Keratinocyte (primary cell): ENCODE results near the gene POU6F2. TPM values are rescaled to one million over a fixed set of nuclear protein-coding genes. Genes with fewer than 3 reads are reported as not detected.

Source experiments
- DNase-seq: peaks from one replicate; pipeline ENCODE4 v3.0.0-alpha.2; 2011; ENCODE audit warnings: low read depth, missing footprints, low spot score
- FAIRE-seq: peaks from 2 replicates; lab custom pipeline; 2011; peaks lifted over from hg19 to GRCh38; lab: Jason Lieb, UNC
- H2AFZ ChIP-seq: 2 replicates; pipeline ENCODE4 v1.6.0; 2012; ENCODE audit warnings: low read length, control low read depth, inconsistent platforms; ENCODE audit not compliant: control insufficient read depth
- H3K27ac ChIP-seq: 2 replicates; pipeline ENCODE4 v1.5.1; 2011; ENCODE audit warnings: low read length; ENCODE audit not compliant: control insufficient read depth, insufficient read depth
- H3K27me3 ChIP-seq: 3 replicates; pipeline ENCODE4 v1.6.0; 2011; ENCODE audit warnings: low read length; ENCODE audit not compliant: control insufficient read depth, insufficient read depth; ENCODE audit errors: extremely low read depth
- H3K36me3 ChIP-seq, 2 experiments: 2 replicates in 1 of 2; 3 replicates in 1 of 2; pipeline ENCODE4 v1.5.1; 2011; ENCODE audit warnings: low read length in 2 of 2, mild to moderate bottlenecking in 1 of 2; ENCODE audit not compliant: control insufficient read depth in 2 of 2, insufficient read depth in 2 of 2; ENCODE audit errors: extremely low read depth in 1 of 2
- H3K4me1 ChIP-seq: 3 replicates; pipeline ENCODE4 v1.5.1; 2011; ENCODE audit warnings: low read length; ENCODE audit not compliant: control insufficient read depth, insufficient read depth; ENCODE audit errors: extremely low read depth
- H3K4me2 ChIP-seq: 3 replicates; pipeline ENCODE4 v1.6.0; 2011; ENCODE audit warnings: low read depth, low read length; ENCODE audit not compliant: control insufficient read depth, insufficient read depth; ENCODE audit errors: extremely low read depth
- H3K4me3 ChIP-seq, 3 experiments: fragments of 200-600 bp in 1 of 3; sonication (generic) in 1 of 3; 2 replicates in 2 of 3; 3 replicates in 1 of 3; pipeline ENCODE4 v1.5.1; 2011 to 2016; ENCODE audit warnings: low read length in 3 of 3, mild to moderate bottlenecking in 3 of 3, control low read depth in 2 of 3, inconsistent platforms in 1 of 3, low read depth in 1 of 3, mixed read lengths in 1 of 3, mixed run types in 1 of 3, moderate library complexity in 1 of 3; ENCODE audit not compliant: control insufficient read depth in 2 of 3, insufficient read depth in 2 of 3; ENCODE audit errors: extremely low read depth in 1 of 3
- H3K79me2 ChIP-seq: 2 replicates; pipeline ENCODE4 v1.6.0; 2012; ENCODE audit warnings: low read length; ENCODE audit not compliant: control insufficient read depth, insufficient read depth
- H3K9ac ChIP-seq: 3 replicates; pipeline ENCODE4 v1.6.0; 2011; ENCODE audit warnings: low read length; ENCODE audit not compliant: control insufficient read depth, insufficient read depth; ENCODE audit errors: extremely low read depth
- H3K9me1 ChIP-seq: 3 replicates; pipeline ENCODE4 v1.6.0; 2011; ENCODE audit warnings: low read length; ENCODE audit not compliant: control insufficient read depth, insufficient read depth; ENCODE audit errors: extremely low read depth
- H3K9me3 ChIP-seq: 2 replicates; pipeline ENCODE4 v1.5.1; 2012; ENCODE audit warnings: low read depth, low read length; ENCODE audit not compliant: control insufficient read depth
- H4K20me1 ChIP-seq: 3 replicates; pipeline ENCODE4 v1.6.0; 2011; ENCODE audit warnings: low read length; ENCODE audit not compliant: control insufficient read depth, insufficient read depth; ENCODE audit errors: extremely low read depth
- CTCF ChIP-seq, 3 experiments: IDR thresholded peaks in 1 of 3; conservative IDR thresholded peaks in 1 of 3; optimal IDR thresholded peaks in 1 of 3; 2 replicates in 2 of 3; 3 replicates in 1 of 3; pipeline versions ENCODE3 to v1.5.1; 2011; ENCODE audit warnings: low read length in 3 of 3, mild to moderate bottlenecking in 3 of 3, moderate library complexity in 2 of 3, control low read depth in 1 of 3, inconsistent platforms in 1 of 3; ENCODE audit not compliant: insufficient read depth in 2 of 3; ENCODE audit errors: extremely low read depth in 1 of 3
- EZH2 ChIP-seq: IDR thresholded peaks from one replicate; pipeline ENCODE4 v1.6.1; 2012; ENCODE audit warnings: inconsistent platforms, mild to moderate bottlenecking, low read length, moderate library complexity
- dilution Hi-C: fragments of 300-500 bp; cut with MboI; formaldehyde crosslinking; loops from one replicate; pipeline ENCODE4 v1.7.0; 2020; ENCODE audit warnings: low sequenced_read_pairs; ENCODE audit not compliant: extremely low pct_ligation_motif_present
- polyA plus RNA-seq, 5 experiments: library from polyadenylated mRNA; depleted of rRNA in 3 of 5; stranded (reverse) in 3 of 5; stranded (forward) in 1 of 5; unstranded in 1 of 5; fragments of >200 nt; gene quantifications; 1 replicate in 1 of 5; 2 replicates in 3 of 5; 3 replicates in 1 of 5; pipeline versions ENCODE4 v1.2.1 to v1.2.3, GENCODE V29; 2011 to 2012; ENCODE audit warnings: missing spikeins in 2 of 5, low read depth in 1 of 5, low replicate concordance in 1 of 5

POU6F2 gene
- polyA plus RNA-seq, 1 donor (not counting 4 experiments of a cell fraction or from before 2014, with no cell fraction given): not detected

- Histone ChIP-seq H3K27me3 (no peaks in the 10 kb centered on the region), H3K9me3 (no peaks in the 10 kb centered on the region), H4K20me1 (no peaks in the 10 kb centered on the region), H3K79me2 (no peaks in the 10 kb centered on the region), H3K36me3 (no peaks in the 10 kb centered on the region), H3K4me2 (no peak overlapping the region), H3K4me3 (no peak overlapping the region), H2AFZ (no peak overlapping the region), H3K4me1 (no peaks in the 10 kb centered on the region), H3K9ac (no peak overlapping the region), H3K27ac (no peak overlapping the region), H3K9me1 (no peaks in the 10 kb centered on the region)
- FAIRE-seq (no peak), DNase-seq (no peak)
- dilution Hi-C loops: no loop called here
- no peak for TF ChIP-seq CTCF (optimal IDR thresholded peaks at IDR 0.05 in 1 of 3, IDR thresholded peaks at IDR 0.05 in 1 of 3, conservative IDR thresholded peaks at IDR 0.05 in 1 of 3; ENCODE audit: extremely low read depth in 1 of 3, insufficient read depth in 2 of 3, low read length in 3 of 3)
- TF ChIP-seq EZH2: no peak
Observed at GRCh38 chr7:39091145-39091544, 113.4 kb downstream of the POU6F2 start.

GRCh38 chr7:39091774-39092173 is 114.1 kb downstream of the POU6F2 start:
- no peak for FAIRE-seq
- Histone ChIP-seq H3K79me2 (no peaks in the 10 kb centered on the region), H3K4me2 (no peak overlapping the region), H3K9ac (no peak overlapping the region), H2AFZ (no peak overlapping the region), H3K27me3 (no peaks in the 10 kb centered on the region), H3K4me3 (no peak overlapping the region), H3K4me1 (no peaks in the 10 kb centered on the region), H3K36me3 (no peaks in the 10 kb centered on the region), H3K27ac (no peak overlapping the region), H3K9me1 (no peaks in the 10 kb centered on the region), H3K9me3 (no peaks in the 10 kb centered on the region), H4K20me1 (no peaks in the 10 kb centered on the region)
- TF ChIP-seq CTCF (optimal IDR thresholded peaks at IDR 0.05 in 1 of 3, IDR thresholded peaks at IDR 0.05 in 1 of 3, conservative IDR thresholded peaks at IDR 0.05 in 1 of 3; ENCODE audit: extremely low read depth in 1 of 3, insufficient read depth in 2 of 3, low read length in 3 of 3) (no peak), EZH2 (no peak)
- DNase-seq: no peak
- dilution Hi-C loops: no loop called here
